ENCODE results near the gene KRTAP5-7. TPM values are rescaled to one million over a fixed set of nuclear protein-coding genes. Genes with fewer than 3 reads are reported as not detected.

KRTAP5-7 gene
- total RNA-seq = 0.61 and 0.65 TPM in 2 replicates

GRCh38 chr11:71526796-71527575 lies at the start of gene KRTAP5-7:
TSS of gene KRTAP5-7 (plus strand) at chr11:71527267. CDS start at chr11:71527301, 34 bp downstream.

GRCh38 chr11:71537977-71538665 lies 11.1 kb downstream of the KRTAP5-7 start, which contains the start of gene KRTAP5-8:
TSS of gene KRTAP5-8 (plus strand) at chr11:71538025. CDS start at chr11:71538056, 31 bp downstream.

GRCh38 chr11:71548120-71548519 lies 21.1 kb downstream of the KRTAP5-7 start, which contains the start of gene KRTAP5-9:
TSS of gene KRTAP5-9 (plus strand) at chr11:71548420. CDS start at chr11:71548658, 238 bp downstream.

GRCh38 chr11:71565263-71565662 lies 38.2 kb downstream of the KRTAP5-7 start, which contains the start of gene KRTAP5-10:
TSS of gene KRTAP5-10 (plus strand) at chr11:71565563. CDS start at chr11:71565588, 25 bp downstream.

Small RNAs within 50 kb of the gene (small RNA-seq; reads per million reads assigned to genes)
- gene AP000867.1 = not detected

Other genes starting within 250 kb of the KRTAP5-7 start
- gene DHCR7, start 78.9 kb upstream of the KRTAP5-7 start, total RNA-seq = 55.3 and 74.2 TPM in 2 replicates
- 63.1 and 78.5 TPM in 2 replicates for gene NADSYN1, start 74.1 kb upstream of the KRTAP5-7 start, total RNA-seq
- not detected in 2 replicates for gene KRTAP5-8, start 10.8 kb downstream of the KRTAP5-7 start, total RNA-seq
- 0.16 TPM in 1 of 2 replicates, not detected in the other for gene KRTAP5-9, start 21.2 kb downstream of the KRTAP5-7 start, total RNA-seq
- not detected in 2 replicates for gene KRTAP5-10, start 38.3 kb downstream of the KRTAP5-7 start, total RNA-seq
- gene KRTAP5-11, start 55.6 kb downstream of the KRTAP5-7 start, total RNA-seq = not detected in 2 replicates